HG02571 (cell line): ENCODE results near the gene CACNA1A.
"Not testable (repeated sequence)": the region's sequence is repeated elsewhere in the genome, so short reads cannot be mapped to it uniquely, and the experiment has no call there.

Experiments
- ATAC-seq: cut with Tn5 transposase; IDR thresholded peaks from one replicate; pipeline ENCODE4 v1.9.1; 2021; ENCODE audit warnings: mild to moderate bottlenecking, moderate library complexity; ENCODE audit not compliant: unreplicated experiment

The CACNA1A gene

DNA sequence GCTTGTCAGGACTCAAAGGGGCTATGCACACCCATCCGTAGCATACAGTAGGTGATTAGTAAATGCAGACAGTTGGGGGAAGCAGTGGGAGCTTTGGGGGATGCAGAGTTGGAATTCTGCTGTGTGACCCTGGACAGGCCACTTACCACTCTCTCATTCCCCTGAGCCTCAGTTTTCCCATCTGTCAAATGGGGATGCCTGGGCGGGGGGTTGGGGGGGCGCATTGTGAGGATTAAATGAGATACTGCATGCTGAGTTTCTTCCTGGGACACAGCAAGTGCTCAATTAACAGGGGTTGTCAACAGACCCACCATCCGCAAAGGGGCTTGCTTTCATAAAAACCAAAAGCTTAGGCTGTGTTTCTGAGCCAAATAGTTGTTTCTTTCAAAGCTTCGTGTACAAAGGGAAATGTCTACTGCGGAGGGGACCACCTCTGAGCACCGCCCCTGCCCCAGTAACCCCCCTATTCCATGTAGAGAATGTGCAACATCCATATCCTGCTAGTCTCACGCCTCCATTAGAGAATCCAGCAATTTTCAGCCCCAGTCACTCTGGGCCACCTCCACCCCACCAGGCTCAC, 223.7 kb downstream of the CACNA1A start:
- ATAC-seq = no peak

DNA sequence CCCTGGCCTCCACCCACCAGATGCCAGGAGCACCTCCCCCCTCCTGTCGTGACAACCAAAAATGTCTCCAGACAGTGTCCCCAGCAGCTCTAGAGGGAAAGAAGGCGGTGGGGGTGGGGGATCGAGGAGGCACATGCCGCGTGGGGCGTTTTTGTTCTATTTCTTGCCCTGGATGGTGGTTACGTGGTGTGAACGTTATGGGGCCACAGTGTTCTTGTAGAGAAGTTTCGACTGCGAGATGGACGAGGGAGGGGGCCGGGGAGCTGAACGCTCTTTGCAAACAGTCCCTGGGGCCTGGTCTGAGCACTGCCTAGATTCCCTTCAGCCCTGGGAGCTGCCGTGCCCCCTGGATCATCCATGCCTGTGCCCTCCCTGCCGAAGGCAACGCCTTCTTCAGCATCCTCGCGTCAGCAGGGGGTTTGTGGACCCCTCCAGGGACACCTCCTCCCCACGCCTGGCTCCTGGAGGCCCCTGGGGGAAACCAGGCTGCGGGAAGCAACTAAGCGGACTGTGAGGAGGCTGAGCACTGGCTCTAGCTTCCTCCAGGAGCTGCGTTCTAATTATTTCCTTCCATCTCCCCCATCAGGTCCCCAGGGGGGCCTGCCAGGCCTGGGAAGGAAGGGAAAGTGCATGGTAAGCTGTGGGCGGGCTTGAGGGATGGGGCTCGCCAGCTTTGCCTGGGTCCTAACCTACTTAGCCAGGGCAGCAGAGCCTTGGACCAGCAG, 224.6 kb downstream of the CACNA1A start:
- ATAC-seq = no peak

DNA sequence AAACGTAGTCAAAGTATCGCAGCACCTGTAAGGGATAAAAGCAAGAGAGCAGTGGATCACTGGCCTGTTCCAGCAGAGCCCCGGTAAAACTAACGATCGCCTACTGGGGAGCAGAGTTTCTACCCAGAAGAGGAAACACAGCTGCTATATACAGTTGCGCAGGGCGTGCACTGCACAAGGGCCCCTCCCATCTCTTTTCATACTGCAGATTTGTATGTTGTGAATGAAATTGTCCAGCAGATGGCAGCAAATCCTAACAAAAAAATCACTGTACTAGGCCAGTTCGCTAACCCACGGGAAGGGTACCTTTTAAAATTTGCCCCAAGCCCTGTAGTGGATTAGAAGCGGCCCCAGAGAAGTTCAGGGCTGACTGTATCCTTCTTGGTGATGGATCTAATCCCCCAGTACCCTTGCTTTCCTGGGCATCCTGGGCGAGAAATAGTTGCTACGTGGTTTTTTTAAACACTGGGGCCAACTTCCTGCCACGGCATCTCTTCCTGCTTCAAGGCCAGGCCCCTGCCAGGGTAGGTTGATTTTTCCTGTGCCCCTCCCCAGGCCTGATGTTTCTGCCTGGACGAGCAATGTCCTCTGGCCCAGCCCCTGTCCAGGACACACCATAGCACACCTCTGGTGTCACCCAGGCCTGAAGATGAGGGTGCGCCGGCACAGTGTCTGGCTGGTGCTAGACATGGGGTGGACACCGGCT, 229.0 kb downstream of the CACNA1A start:
- ATAC-seq = no peak

DNA sequence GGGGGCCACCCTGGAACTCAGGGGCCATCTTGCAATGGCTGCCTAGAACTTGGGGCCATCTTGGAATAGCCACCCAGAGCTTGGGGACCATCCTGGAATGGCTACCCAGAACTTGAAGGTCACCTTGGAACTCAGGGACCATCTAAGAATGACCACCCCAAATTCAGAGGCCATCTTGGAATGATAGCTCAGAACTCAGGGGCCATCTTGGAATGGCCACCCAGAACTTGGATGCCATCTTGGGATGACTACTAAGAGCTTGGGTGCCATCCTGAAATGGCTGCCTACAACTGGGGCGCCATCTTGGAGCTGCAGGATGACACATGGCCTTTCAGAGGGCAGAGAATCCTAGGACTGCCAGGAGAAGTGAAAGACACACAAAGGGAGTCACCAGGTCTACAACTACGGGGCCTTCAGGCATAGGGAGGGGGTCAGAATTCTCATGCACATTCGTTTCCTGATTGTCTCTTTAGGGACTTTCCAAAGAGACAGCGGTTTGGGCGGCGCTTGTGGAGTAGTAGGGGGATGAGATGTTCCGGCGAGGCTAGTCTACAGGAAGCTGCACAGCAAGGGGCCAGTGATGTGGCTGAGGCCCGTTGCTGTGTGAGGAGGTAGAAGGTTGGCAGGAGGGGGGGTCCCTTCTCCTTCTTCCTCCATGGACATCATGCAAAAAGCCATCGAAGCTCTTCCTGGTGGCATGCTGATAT, 231.1 kb downstream of the CACNA1A start:
- no peak for ATAC-seq

DNA sequence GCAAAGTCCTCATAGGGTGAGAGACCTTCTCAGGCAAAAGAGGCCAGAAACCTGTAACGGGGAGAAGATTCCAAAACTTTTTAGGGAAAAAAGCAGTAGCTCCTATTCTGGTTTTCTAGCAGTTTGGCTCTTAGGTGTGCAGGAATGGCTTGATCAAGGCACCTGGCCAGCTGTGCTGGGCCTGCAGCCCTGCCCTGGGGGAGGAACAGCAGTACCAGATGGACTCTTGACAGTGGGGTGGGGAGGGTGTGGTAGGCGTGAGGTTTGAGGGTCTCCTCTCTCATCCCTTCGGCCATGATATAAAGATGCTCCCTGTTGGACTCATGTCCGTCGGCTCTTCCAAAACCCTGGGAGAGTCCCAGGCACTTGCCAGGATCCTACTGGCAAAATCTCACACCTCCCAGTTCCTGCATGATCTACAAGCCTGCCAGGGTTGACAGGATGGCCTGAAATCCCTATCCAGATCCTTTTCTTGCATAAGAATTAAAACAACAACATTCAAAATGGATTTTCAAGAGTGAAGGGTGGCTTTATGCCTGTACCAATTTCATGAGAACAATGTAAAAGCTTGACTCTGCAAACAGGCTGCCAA, 235.7 kb downstream of the CACNA1A start:
- ATAC-seq = no peak

DNA sequence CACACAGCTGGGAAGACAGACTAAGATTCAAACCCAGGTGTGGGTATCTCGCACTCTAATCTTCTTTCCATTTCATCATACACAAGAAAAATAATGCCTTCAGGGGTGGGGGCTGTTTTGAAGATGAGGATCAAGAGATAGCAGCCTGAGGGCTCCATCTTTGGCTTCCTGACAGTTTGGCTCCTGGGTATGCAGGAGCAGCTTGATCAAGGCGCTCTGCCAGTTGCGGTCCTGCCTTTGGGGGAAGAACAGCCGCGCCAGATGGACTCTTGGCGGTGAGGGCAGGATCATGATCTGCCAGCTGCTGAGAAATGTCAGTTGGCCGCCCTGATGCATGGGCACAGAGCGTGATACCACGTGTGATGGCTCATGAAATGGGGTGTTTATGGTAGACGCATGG, 236.9 kb downstream of the CACNA1A start:
- ATAC-seq = no peak

DNA sequence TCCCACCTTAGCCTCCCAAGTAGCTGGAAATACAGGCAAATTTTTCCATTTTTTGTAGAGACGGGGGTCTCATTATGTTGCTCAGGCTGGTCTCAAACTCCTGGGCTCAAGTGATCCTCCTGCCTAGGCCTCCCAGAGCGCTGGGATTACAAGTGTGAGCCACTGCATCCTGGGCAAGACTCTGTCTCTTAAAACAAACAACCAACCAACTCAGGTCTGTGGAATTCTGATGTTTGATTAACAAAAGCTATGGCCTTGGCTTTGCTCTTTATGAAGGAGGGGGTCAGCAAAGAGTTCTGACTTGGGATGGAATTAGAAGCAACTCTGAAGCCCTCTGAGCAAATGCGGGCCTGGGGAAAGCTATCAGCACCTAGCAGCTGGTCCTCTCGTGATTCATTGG, 238.4 kb downstream of the CACNA1A start:
- ATAC-seq = no peak

DNA sequence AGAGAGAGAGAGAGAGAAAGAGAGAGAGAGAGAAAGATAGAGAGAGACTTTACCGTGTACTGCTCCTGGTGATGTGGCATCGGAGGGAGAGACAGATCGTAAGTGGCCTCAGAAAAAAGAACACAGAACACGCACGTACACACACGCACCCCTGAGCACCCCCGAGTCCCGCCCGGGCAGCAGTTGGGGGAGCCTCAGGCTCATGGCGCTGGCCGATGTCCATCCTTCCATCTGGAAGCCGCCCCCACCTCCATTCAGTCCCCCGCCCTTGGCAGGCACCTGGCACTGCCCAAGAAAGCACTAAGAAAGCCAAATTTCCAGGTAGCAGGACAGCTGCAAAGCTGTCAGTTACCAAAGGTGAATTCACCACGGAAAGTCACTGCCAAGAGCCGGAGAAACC, 239.1 kb downstream of the CACNA1A start:
- no peak for ATAC-seq

DNA sequence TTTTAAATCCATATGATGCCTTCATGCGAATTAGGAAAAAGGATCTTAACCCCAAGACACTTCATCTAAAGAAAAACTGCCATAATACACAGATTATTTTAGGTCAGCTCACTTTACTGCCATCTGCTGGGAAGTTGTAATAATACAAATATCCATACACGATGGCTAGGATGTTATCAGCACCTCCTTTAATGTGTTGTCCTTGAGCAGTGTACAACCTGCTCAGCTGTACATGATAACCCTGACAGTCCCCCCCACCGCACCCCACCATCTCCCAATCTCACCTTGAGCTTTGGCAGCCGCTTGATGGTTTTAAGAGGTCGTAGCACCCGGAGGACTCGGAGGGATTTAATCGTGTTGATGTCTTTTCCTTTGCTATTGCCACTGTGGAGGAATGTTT, 243.8 kb downstream of the CACNA1A start:
- ATAC-seq = no peak

DNA sequence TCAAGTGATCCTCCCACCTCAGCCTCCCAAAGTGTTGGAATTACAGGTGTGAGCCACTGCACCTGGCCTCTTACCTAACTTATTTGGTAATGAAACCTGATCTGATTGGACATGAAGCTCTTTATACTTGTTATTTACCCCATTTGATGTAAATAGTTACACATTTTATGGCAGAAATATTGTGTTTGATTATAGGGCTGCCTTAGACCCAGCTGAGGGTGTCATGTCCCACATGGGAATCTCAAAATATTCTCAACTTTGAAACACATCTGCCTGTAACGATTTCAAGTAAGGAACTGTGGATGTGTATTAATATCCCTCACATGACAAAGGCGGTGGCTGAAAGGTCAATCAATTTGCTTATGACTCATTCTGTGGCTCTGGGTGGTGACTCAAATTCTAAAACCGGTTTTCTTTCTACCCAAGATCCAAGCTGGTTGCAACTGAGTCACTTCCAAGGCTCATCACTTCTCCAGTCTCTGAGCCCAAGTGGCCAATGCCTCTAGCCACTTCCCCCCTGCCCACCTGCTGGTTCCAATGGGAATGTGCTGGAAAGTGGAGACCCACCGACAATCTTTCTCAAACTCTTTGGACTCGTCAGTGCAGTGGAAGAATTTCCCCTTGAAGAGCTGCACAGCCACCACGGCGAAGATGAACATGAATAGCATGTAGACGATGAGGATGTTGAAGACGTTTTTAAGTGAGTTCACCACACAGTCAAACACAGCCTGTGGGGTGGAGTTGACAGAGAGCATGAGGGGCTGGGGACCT, 245.2 kb downstream of the CACNA1A start:
- no peak for ATAC-seq

DNA sequence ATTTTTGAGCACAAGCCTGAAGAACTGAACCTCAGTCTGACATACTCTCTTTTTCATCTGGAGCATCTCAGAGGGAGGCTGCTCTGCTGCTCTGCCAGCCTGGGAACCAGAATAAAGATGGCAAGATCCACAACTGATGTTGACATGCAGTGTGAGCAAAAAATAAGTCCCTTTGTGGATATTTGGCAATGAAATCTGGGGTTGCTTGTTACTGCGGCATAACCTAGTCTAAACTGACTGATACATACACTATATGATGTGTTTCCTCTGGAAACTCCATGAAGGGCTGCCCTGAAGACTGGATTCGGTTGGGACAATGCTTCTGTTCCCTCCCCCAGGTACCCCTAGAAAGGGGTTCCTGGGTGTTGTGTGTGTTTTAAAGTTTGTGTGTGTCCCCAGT, 249.4 kb downstream of the CACNA1A start:
- no peak for ATAC-seq

DNA sequence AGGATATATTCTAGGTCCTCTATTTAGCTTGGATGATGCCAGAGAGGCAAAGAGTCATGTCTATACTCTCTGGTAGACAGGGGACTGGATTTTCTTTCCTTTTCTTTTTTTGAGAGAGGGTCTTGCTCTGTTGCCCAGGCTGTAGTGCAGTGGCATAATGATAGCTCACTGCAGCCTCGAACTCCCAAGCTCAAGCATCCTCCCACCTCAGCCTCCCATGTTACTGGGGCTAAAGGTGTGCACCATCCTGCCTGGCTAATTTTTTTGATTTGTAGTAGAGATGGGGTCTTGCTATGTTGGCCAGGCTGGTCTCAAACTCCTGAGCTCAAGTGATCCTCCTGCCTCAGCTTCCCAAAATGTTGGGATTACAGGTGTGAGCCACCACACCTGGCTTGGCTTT, 249.9 kb downstream of the CACNA1A start:
- not testable (repeated sequence) for ATAC-seq

DNA sequence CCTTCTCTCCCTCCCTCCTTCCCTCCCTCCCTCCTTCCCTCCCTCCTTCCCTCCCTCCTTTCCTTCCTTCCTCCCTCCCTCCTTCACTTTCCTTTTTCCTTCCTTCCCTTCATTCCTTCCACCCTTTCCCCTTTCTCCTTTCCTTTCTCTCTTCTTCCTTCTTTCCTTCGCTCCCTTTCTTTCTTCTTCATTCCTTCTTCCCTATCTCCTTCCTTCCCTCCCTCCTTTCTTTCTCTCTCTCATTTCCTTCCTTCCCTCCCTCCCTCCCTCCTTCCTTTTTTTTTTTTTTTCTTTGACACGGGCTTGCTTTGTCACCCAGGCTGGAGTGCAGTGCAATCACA, 250.6 kb downstream of the CACNA1A start:
- no peak for ATAC-seq

DNA sequence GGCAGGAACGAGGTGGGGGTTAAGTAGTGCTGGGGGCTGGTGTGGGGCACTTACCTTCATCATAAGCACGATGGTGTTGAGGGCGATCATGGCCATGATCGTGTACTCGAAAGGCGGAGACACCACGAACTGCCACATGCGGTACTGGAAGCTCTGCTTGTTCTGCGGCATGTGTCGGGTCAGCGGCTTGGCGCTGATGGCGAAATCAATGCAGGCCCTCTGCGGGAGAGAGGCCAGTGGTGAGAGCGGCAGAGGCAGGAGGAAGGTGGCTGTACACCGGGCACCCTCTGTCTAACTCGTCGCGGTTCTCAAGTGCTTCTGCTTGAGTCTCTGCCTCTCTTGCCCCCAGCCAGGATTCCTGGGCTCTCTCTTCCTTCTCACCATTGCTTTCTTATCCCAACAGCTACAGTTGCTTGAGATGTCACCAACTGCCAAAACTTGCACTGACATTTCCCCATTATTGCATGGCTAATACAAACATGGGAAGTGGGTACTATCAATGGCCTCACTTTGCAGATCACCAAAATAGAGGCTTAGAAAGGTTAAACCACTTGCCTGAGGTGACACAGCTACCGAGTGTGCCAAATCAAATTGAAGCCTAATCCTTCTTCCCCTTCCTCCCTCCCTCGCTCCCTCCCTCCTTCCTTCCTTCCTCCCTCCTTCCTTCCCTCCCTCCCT, 251.1 kb downstream of the CACNA1A start:
- no peak for ATAC-seq

DNA sequence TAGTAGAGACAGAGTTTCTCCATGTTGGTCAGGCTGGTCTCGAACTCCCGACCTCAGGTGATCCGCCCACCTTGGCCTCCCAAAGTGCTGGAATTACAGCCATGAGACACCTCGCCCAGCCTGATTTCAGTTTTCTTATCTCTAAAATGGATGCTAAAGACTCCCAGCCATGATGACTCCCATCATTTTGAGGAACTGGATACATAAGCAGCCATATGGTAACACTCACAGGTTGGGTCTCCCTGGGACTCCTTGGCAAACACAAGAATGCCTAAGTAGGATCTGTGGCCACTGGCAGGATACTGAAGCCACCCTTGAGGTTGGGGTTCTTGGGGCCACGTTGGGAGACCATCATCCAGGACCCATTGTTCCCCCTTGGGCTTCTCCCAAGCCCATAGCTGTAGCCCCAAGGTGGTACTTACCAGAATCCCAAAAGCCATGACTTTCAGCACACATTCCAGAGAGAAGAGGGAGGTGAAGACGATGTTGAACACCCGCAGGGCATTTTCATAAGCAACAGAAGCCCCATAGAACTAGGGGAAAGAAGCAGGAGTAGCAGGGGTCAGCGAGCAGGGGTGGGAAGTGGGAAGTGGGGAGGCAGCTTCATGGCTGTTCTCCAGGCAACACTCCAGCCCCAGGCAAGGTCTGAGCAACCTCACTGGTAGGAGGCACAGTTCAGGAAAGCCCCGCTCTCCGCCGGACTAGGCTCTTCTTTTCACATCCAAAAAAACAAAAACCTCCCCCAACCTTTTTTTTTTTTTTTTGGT, 253.5 kb downstream of the CACNA1A start:
- ATAC-seq = no peak

DNA sequence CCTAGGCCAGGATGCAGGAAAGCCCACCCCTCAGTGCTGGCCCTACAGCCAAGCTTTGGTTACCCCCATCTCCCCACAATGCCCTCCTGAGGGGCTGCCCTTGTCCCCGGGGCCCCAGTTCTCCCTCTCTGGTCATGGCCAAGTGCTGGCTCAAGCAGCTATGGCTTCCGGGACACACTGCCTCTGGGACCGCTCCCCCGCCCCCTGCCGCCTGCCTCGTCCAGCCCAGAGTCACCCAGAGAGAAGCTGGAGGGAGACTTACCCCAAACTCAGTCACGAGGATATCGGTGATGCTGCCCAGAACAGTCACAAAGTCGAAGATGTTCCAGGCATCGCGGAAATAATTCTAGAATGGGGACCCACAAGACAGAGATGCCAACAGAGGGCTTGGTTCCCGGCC, 261.4 kb downstream of the CACNA1A start:
- ATAC-seq = no peak

DNA sequence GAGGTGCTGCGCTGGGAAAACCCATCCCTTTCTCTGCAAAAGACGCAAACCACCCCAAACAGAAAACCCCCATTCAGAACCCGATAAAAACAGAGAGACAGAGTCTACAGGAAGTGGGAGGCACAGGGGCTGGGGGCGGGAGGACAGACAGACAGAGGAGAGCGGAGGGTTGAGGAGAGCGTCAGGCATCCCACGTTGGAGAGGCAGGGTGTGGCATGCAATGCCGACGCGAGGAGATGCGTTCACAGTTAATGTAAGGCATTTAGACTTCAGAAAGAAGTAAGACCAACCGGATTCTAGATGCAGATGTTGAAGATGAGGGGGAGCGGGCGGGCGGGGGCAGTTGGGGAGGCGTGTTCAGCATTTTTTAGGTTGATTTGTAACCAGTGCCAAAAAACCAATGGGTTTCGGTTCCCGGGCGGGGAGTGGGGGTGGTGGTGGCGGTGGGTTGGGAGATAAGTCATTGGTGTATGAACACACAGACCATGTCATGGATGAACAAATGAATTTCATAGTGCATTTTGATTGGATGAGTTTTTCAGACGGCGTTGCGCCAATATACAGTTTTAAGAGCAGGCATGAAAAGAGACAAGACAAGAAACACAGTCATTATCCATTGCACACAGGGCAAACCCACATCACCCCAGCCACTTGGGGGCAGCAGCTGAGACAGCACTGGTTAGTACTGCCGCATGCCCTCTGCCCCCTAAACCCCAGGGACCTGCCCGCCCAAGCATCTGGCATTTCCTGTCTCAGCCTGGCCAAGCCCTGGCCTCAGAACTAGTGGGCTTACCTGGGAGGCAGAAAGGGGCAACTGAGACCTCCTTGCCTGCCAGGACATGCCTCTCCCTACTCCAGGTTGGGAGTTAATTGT, 264.8 kb downstream of the CACNA1A start:
- ATAC-seq = no peak

DNA sequence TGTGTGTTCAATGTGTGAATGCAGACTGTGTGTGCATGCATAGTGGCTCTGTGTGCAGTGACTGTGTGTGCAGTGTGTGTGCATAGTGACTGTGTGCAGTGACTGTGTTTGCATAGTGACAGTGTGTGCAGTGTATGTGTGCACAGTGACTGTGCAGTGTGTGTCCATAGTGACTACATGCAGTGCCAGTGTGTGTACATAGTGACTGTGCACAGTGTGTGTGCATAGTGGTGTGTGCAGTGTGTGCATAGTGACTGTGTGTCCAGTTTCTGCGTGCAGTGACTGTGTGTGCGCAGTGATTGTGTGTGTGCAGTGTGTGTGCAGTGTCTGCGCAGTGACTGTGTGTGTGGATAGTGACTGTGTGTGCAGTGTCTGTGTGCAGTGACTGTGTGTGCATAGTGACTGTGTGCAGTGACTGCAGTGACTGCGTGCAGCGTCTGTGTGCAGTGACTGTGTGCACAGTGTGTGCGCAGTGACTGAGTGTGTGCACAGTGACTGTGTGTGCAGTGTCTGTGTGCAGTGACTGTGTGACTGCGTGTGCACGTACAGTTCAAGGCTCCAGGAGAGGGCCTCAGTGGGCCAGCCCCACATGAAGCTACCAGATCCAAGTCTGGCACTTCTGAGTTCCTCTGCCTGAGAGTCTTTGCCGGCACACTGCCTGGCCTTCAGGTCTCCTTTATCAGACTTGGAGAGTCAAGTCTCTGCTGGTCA, 265.8 kb downstream of the CACNA1A start:
- no peak for ATAC-seq
